Smooth muscle cell (in vitro differentiated cells): Measurements from ENCODE around the gene DISC1. TPM values are rescaled to one million over a fixed set of nuclear protein-coding genes. Genes with fewer than 3 reads are reported as not detected.
"Not testable (repeated sequence)": the region's sequence is repeated elsewhere in the genome, so short reads cannot be mapped to it uniquely, and the experiment has no call there.

ENCODE experiments used
- DNase-seq: peaks from one replicate; lab custom pipeline; 2025; ENCODE audit not compliant: unreplicated experiment; lab: John Stamatoyannopoulos, UW
- H2AFZ ChIP-seq: fragments of 200-600 bp; sonication (generic); 2 replicates; pipeline ENCODE4 v1.6.0; 2016; ENCODE audit warnings: antibody characterized with exemption, low read depth, mild to moderate bottlenecking
- H3F3A ChIP-seq: fragments of 200-600 bp; sonication (generic); 2 replicates; pipeline ENCODE4 v1.6.0; 2017; ENCODE audit warnings: antibody characterized with exemption, low read depth
- H3K27ac ChIP-seq: fragments of 200-600 bp; sonication (generic); 2 replicates; pipeline ENCODE4 v1.5.1; 2016; ENCODE audit warnings: low read depth, mild to moderate bottlenecking
- H3K27me3 ChIP-seq: fragments of 200-600 bp; sonication (generic); 2 replicates; pipeline ENCODE4 v1.6.1; 2016; ENCODE audit warnings: low read depth, mild to moderate bottlenecking
- H3K36me3 ChIP-seq: fragments of 200-600 bp; sonication (generic); 2 replicates; pipeline ENCODE4 v1.5.1; 2016; ENCODE audit warnings: low read depth
- H3K4me1 ChIP-seq: fragments of 200-600 bp; sonication (generic); 2 replicates; pipeline ENCODE4 v1.5.1; 2016; ENCODE audit warnings: low read depth
- H3K4me2 ChIP-seq: fragments of 200-600 bp; sonication (generic); 2 replicates; pipeline ENCODE4 v1.6.0; 2016; ENCODE audit warnings: mild to moderate bottlenecking
- H3K4me3 ChIP-seq: fragments of 200-600 bp; sonication (generic); 2 replicates; pipeline ENCODE4 v1.5.1; 2016; ENCODE audit warnings: mild to moderate bottlenecking
- H3K79me2 ChIP-seq: fragments of 200-600 bp; sonication (generic); 2 replicates; pipeline ENCODE4 v1.6.0; 2016; ENCODE audit warnings: low read depth, mild to moderate bottlenecking
- H3K9ac ChIP-seq: fragments of 200-600 bp; sonication (generic); 2 replicates; pipeline ENCODE4 v1.6.0; 2016; ENCODE audit warnings: low read depth
- H3K9me3 ChIP-seq: fragments of 200-600 bp; sonication (generic); replicated peaks from 2 replicates; pipeline ENCODE4 v1.5.1; 2016; ENCODE audit warnings: low read depth
- H4K20me1 ChIP-seq: fragments of 200-600 bp; sonication (generic); 2 replicates; pipeline ENCODE4 v1.6.0; 2016; ENCODE audit warnings: low read depth
- CTCF ChIP-seq: fragments of 200-600 bp; sonication (generic); IDR thresholded peaks from 2 replicates; pipeline ENCODE4 v1.5.1; 2017; ENCODE audit warnings: borderline replicate concordance, mild to moderate bottlenecking, antibody characterized with exemption; ENCODE audit not compliant: insufficient read depth, poor library complexity, severe bottlenecking
- WGBS: methylation state at CpG from one replicate; pipeline ENCODE4 v1.1.7; 2016; ENCODE audit warnings: low lambda C conversion rate; 5-methylcytosine and 5-hydroxymethylcytosine counted together
- polyA plus RNA-seq: library from polyadenylated mRNA; unstranded; fragments of >200 nt; fragmentation: Nextera tagmentation; extraction: Ambion mirVana; gene quantifications from 2 replicates; pipeline ENCODE4 v1.2.1, GENCODE V29; 2016
- total RNA-seq: library from RNA; depleted of rRNA; stranded (reverse); fragments of >200 nt; gene quantifications from 2 replicates; pipeline ENCODE4 v1.2.3, GENCODE V29; 2014

Gene DISC1
- total and polyA plus RNA-seq, 2 experiments from 2014 or later = 0.89 to 4.3 TPM

DNA sequence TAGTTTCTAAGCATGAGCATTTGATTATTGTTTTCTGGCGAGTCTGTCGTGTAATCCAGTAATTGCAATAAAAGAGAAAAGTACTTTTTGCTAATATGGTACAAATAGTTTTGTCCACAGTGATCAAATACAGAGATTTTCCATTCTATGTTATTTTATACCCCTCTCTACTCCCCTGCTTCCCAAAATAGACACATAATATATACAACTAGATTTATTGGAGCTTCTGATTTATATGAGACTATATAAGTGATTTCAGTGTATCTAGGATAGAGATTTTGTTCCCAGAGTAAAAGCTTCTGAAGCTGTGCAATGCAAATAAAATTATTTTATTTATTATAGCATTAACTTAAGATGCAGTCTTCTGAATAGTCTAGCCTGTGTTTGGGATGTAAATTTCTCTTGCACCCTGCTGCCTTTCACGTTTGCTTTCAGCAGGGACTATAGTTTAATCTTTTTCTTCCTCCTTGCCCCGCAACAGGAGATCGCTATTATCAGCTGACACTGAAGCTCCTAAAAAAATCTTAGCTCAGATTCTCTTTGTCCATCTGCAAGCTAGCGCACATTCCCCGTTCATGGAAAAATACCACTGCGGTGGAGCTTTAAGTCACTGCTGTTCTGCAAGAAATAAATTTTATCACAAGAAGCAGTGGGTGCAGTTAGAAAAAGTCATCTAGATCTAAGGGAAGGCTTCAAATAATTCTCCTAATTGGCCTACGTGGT lies 273.3 kb downstream of the DISC1 start:
- Histone ChIP-seq H3K4me2 (peak overlapping the region; percentile 75), H3K9ac (no peak overlapping the region), H4K20me1 (no peaks in the 10 kb centered on the region), H3K4me3 (no peak overlapping the region), H3F3A (no peaks in the 10 kb centered on the region), H3K9me3 (no peaks in the 10 kb centered on the region), H3K4me1 (peaks cover 19% of the 10 kb centered on the region), H3K79me2 (no peaks in the 10 kb centered on the region), H3K27me3 (no peaks in the 10 kb centered on the region), H3K27ac (no peak overlapping the region), H3K36me3 (no peaks in the 10 kb centered on the region), H2AFZ (no peak overlapping the region)
- TF ChIP-seq CTCF = no peak
- WGBS = 38% methylated on average over 9 of the region's 9 CpGs
- no peak for DNase-seq

GRCh38 chr1:231903586-231904081 lies 277.0 kb downstream of the DISC1 start:
- H3K36me3 ChIP-seq = no peaks in the 10 kb centered on the region
- DNase-seq = no peak
- H2AFZ ChIP-seq = no peak overlapping the region
- peaks cover 19% of the 10 kb centered on the region for H3K4me1 ChIP-seq
- H4K20me1 ChIP-seq = no peaks in the 10 kb centered on the region
- no peak overlapping the region for H3K9ac ChIP-seq
- no peaks in the 10 kb centered on the region for H3K9me3 ChIP-seq
- no peaks in the 10 kb centered on the region for H3K79me2 ChIP-seq
- H3K27me3 ChIP-seq = no peaks in the 10 kb centered on the region
- no peak for TF ChIP-seq CTCF
- no peak overlapping the region for H3K4me2 ChIP-seq
- no peaks in the 10 kb centered on the region for H3F3A ChIP-seq
- H3K4me3 ChIP-seq = no peak overlapping the region
- no peak overlapping the region for H3K27ac ChIP-seq
- 90% methylated on average over 4 of the region's 4 CpGs for WGBS

GRCh38 chr1:231907310-231907709 lies 280.7 kb downstream of the DISC1 start:
- DNase-seq, H3F3A ChIP-seq, H4K20me1 ChIP-seq, H3K9ac ChIP-seq, H3K9me3 ChIP-seq, H3K4me3 ChIP-seq, H3K27me3 ChIP-seq, H3K36me3 ChIP-seq, H3K27ac ChIP-seq, H3K4me2 ChIP-seq, H3K4me1 ChIP-seq, H3K79me2 ChIP-seq, H2AFZ ChIP-seq: not testable (repeated sequence)
- 87% methylated on average over 2 of the region's 2 CpGs for WGBS

- H3K4me2 ChIP-seq = no peak overlapping the region
- no peaks in the 10 kb centered on the region for H3F3A ChIP-seq
- no peak overlapping the region for H3K4me3 ChIP-seq
- H3K9ac ChIP-seq = no peak overlapping the region
- no peak for DNase-seq
- peaks cover 4% of the 10 kb centered on the region for H3K4me1 ChIP-seq
- no peak overlapping the region for H2AFZ ChIP-seq
- no peak overlapping the region for H3K27ac ChIP-seq
- H3K27me3 ChIP-seq = no peaks in the 10 kb centered on the region
- 89% methylated on average over 7 of the region's 7 CpGs for WGBS
- no peaks in the 10 kb centered on the region for H3K9me3 ChIP-seq
- H3K79me2 ChIP-seq = no peaks in the 10 kb centered on the region
- no peak for TF ChIP-seq CTCF
- no peaks in the 10 kb centered on the region for H3K36me3 ChIP-seq
- H4K20me1 ChIP-seq = no peaks in the 10 kb centered on the region
Observed at GRCh38 chr1:231913493-231913892, 286.9 kb downstream of the DISC1 start.
